Smooth muscle cell (in vitro differentiated cells): ENCODE data around the gene AEBP1. TPM values are rescaled to one million over a fixed set of nuclear protein-coding genes. Genes with fewer than 3 reads are reported as not detected.

Source experiments
- DNase-seq: peaks from one replicate; lab custom pipeline; 2025; ENCODE audit not compliant: unreplicated experiment; lab: John Stamatoyannopoulos, UW
- H2AFZ ChIP-seq: fragments of 200-600 bp; sonication (generic); 2 replicates; pipeline ENCODE4 v1.6.0; 2016; ENCODE audit warnings: antibody characterized with exemption, low read depth, mild to moderate bottlenecking
- H3F3A ChIP-seq: fragments of 200-600 bp; sonication (generic); 2 replicates; pipeline ENCODE4 v1.6.0; 2017; ENCODE audit warnings: antibody characterized with exemption, low read depth
- H3K27ac ChIP-seq: fragments of 200-600 bp; sonication (generic); 2 replicates; pipeline ENCODE4 v1.5.1; 2016; ENCODE audit warnings: low read depth, mild to moderate bottlenecking
- H3K27me3 ChIP-seq: fragments of 200-600 bp; sonication (generic); 2 replicates; pipeline ENCODE4 v1.6.1; 2016; ENCODE audit warnings: low read depth, mild to moderate bottlenecking
- H3K36me3 ChIP-seq: fragments of 200-600 bp; sonication (generic); 2 replicates; pipeline ENCODE4 v1.5.1; 2016; ENCODE audit warnings: low read depth
- H3K4me1 ChIP-seq: fragments of 200-600 bp; sonication (generic); 2 replicates; pipeline ENCODE4 v1.5.1; 2016; ENCODE audit warnings: low read depth
- H3K4me2 ChIP-seq: fragments of 200-600 bp; sonication (generic); 2 replicates; pipeline ENCODE4 v1.6.0; 2016; ENCODE audit warnings: mild to moderate bottlenecking
- H3K4me3 ChIP-seq: fragments of 200-600 bp; sonication (generic); 2 replicates; pipeline ENCODE4 v1.5.1; 2016; ENCODE audit warnings: mild to moderate bottlenecking
- H3K79me2 ChIP-seq: fragments of 200-600 bp; sonication (generic); 2 replicates; pipeline ENCODE4 v1.6.0; 2016; ENCODE audit warnings: low read depth, mild to moderate bottlenecking
- H3K9ac ChIP-seq: fragments of 200-600 bp; sonication (generic); 2 replicates; pipeline ENCODE4 v1.6.0; 2016; ENCODE audit warnings: low read depth
- H3K9me3 ChIP-seq: fragments of 200-600 bp; sonication (generic); replicated peaks from 2 replicates; pipeline ENCODE4 v1.5.1; 2016; ENCODE audit warnings: low read depth
- H4K20me1 ChIP-seq: fragments of 200-600 bp; sonication (generic); 2 replicates; pipeline ENCODE4 v1.6.0; 2016; ENCODE audit warnings: low read depth
- CTCF ChIP-seq: fragments of 200-600 bp; sonication (generic); IDR thresholded peaks from 2 replicates; pipeline ENCODE4 v1.5.1; 2017; ENCODE audit warnings: borderline replicate concordance, mild to moderate bottlenecking, antibody characterized with exemption; ENCODE audit not compliant: insufficient read depth, poor library complexity, severe bottlenecking
- WGBS: methylation state at CpG from one replicate; pipeline ENCODE4 v1.1.7; 2016; ENCODE audit warnings: low lambda C conversion rate; 5-methylcytosine and 5-hydroxymethylcytosine counted together
- polyA plus RNA-seq: library from polyadenylated mRNA; unstranded; fragments of >200 nt; fragmentation: Nextera tagmentation; extraction: Ambion mirVana; gene quantifications from 2 replicates; pipeline ENCODE4 v1.2.1, GENCODE V29; 2016
- total RNA-seq: library from RNA; depleted of rRNA; stranded (reverse); fragments of >200 nt; gene quantifications from 2 replicates; pipeline ENCODE4 v1.2.3, GENCODE V29; 2014

The AEBP1 gene
- total and polyA plus RNA-seq, 2 experiments from 2014 or later = 39.7 to 163 TPM

GRCh38 chr7:44074349-44074695, 29.8 kb upstream of the AEBP1 start:
- H3K27me3 ChIP-seq = no peaks in the 10 kb centered on the region
- DNase-seq = no peak
- no peaks in the 10 kb centered on the region for H3K9me3 ChIP-seq
- H3K79me2 ChIP-seq = no peaks in the 10 kb centered on the region
- TF ChIP-seq CTCF = no peak
- no peak overlapping the region for H2AFZ ChIP-seq
- H3K4me3 ChIP-seq = no peak overlapping the region
- H3F3A ChIP-seq = no peaks in the 10 kb centered on the region
- H3K27ac ChIP-seq = no peak overlapping the region
- H3K36me3 ChIP-seq = no peaks in the 10 kb centered on the region
- no peaks in the 10 kb centered on the region for H3K4me1 ChIP-seq
- no peak overlapping the region for H3K4me2 ChIP-seq
- H4K20me1 ChIP-seq = no peaks in the 10 kb centered on the region
- H3K9ac ChIP-seq = no peak overlapping the region
- WGBS = 92% methylated on average over 13 of the region's 13 CpGs

GRCh38 chr7:44075296-44076075, 28.7 kb upstream of the AEBP1 start:
- Histone ChIP-seq H4K20me1 (no peaks in the 10 kb centered on the region), H3K36me3 (no peaks in the 10 kb centered on the region), H3K9ac (no peak overlapping the region), H2AFZ (no peak overlapping the region), H3K4me3 (no peak overlapping the region), H3K79me2 (no peaks in the 10 kb centered on the region), H3K27me3 (no peaks in the 10 kb centered on the region), H3K4me2 (no peak overlapping the region), H3K27ac (no peak overlapping the region), H3F3A (no peaks in the 10 kb centered on the region), H3K4me1 (no peaks in the 10 kb centered on the region), H3K9me3 (no peaks in the 10 kb centered on the region)
- WGBS = 91% methylated on average over 17 of the region's 17 CpGs
- no peak for TF ChIP-seq CTCF
- no peak for DNase-seq

GRCh38 chr7:44076101-44076895, 27.8 kb upstream of the AEBP1 start:
- no peak overlapping the region for H3K9ac ChIP-seq
- no peaks in the 10 kb centered on the region for H3K27me3 ChIP-seq
- DNase-seq = no peak
- no peak overlapping the region for H3K4me2 ChIP-seq
- no peaks in the 10 kb centered on the region for H3F3A ChIP-seq
- peaks cover 3% of the 10 kb centered on the region for H3K4me1 ChIP-seq
- H3K27ac ChIP-seq = no peak overlapping the region
- WGBS = 96% methylated on average over 20 of the region's 20 CpGs
- H3K9me3 ChIP-seq = no peaks in the 10 kb centered on the region
- H3K79me2 ChIP-seq = peaks cover 2% of the 10 kb centered on the region
- H4K20me1 ChIP-seq = no peaks in the 10 kb centered on the region
- H2AFZ ChIP-seq = no peak overlapping the region
- H3K36me3 ChIP-seq = no peaks in the 10 kb centered on the region
- no peak for TF ChIP-seq CTCF
- H3K4me3 ChIP-seq = no peak overlapping the region
